Activated CD4-positive, alpha-beta T cell treated with anti-CD3 and anti-CD28 coated beads, Interleukin-2, amount 10 ng/mL, durations not matched to agents 7 days and 5 days (primary cell): ENCODE data around the gene SH2D5. TPM values are rescaled to one million over a fixed set of nuclear protein-coding genes. Genes with fewer than 3 reads are reported as not detected.

Experiments used
- CTCF ChIA-PET: fragments of 350-600 bp; sonication (Branson Sonifier 250); formaldehyde crosslinking; loops from one replicate; lab custom pipeline; 2021; ENCODE audit warnings: antibody characterized with exemption; lab: Charles Lee
- POLR2A ChIA-PET: fragments of 350-600 bp; sonication (Branson Sonifier 250); formaldehyde crosslinking; loops from one replicate; lab custom pipeline; 2021; ENCODE audit warnings: antibody characterized with exemption; lab: Charles Lee
- DNase-seq: peaks from one replicate; pipeline ENCODE4 v3.0.0-alpha.2; 2020
- H3K27ac Mint-ChIP-seq: one replicate; pipeline ENCODE4 v1.8.0; 2021; ENCODE audit warnings: mild to moderate bottlenecking, moderate library complexity, mixed read lengths
- H3K27me3 Mint-ChIP-seq: one replicate; pipeline ENCODE4 v1.8.0; 2021; ENCODE audit warnings: mixed read lengths
- H3K36me3 Mint-ChIP-seq: one replicate; pipeline ENCODE4 v1.8.0; 2021; ENCODE audit warnings: low read depth, mixed read lengths
- H3K4me1 Mint-ChIP-seq: one replicate; pipeline ENCODE4 v1.8.0; 2021; ENCODE audit warnings: mixed read lengths
- H3K4me3 Mint-ChIP-seq: one replicate; pipeline ENCODE4 v1.8.0; 2021; ENCODE audit warnings: mild to moderate bottlenecking, moderate library complexity, mixed read lengths
- H3K9me3 Mint-ChIP-seq: one replicate; pipeline ENCODE4 v1.8.0; 2021; ENCODE audit warnings: mixed read lengths
- total RNA-seq, 2 experiments: library from RNA; stranded (reverse); gene quantifications; one replicate each; pipeline ENCODE4 v1.2.3, GENCODE V29; 2021

Gene SH2D5
- total RNA-seq, 2 experiments from 2014 or later, result not detected

DNA sequence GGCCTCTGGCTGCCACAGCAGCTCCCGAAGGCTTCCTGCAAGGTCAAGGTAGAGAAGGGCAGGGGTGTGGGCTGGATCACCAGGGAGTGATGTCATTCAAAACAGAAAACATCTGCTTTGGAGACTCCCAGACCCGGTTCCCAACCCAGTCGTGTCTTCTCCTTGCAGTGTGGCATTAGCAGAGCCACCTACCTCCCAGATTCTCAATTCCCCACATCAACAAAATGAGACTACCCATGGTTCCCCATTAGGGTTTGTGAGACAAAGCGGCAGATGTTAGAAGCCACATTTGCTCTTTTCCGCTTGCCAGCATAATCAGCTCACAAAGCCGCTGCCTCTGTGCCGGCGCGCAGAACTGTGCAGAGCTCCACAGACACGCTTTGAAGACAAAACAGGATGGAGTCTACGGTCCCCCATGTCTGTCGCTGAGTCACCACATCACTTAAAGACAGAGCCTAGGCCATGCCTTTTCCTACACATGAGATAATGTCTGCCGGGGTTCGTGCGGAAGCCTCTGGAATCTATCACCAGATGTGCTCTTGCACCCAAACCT, 27.2 kb downstream of the SH2D5 start:
- no peaks in the 10 kb centered on the region for H3K36me3 Mint-ChIP-seq
- H3K27ac Mint-ChIP-seq, result no peak overlapping the region
- ChIA-PET POLR2A (no interaction called here), CTCF (interaction anchor here (1.0 to 1.3 kb wide), 2 partner anchors 8 to 12 kb away, joined by 3 to 6 read pairs; no protein-coding TSS in a partner anchor)
- no peak for DNase-seq
- no peaks in the 10 kb centered on the region for H3K9me3 Mint-ChIP-seq
- H3K4me1 Mint-ChIP-seq, result no peaks in the 10 kb centered on the region
- H3K27me3 Mint-ChIP-seq, result no peaks in the 10 kb centered on the region
- H3K4me3 Mint-ChIP-seq, result no peak overlapping the region

DNA sequence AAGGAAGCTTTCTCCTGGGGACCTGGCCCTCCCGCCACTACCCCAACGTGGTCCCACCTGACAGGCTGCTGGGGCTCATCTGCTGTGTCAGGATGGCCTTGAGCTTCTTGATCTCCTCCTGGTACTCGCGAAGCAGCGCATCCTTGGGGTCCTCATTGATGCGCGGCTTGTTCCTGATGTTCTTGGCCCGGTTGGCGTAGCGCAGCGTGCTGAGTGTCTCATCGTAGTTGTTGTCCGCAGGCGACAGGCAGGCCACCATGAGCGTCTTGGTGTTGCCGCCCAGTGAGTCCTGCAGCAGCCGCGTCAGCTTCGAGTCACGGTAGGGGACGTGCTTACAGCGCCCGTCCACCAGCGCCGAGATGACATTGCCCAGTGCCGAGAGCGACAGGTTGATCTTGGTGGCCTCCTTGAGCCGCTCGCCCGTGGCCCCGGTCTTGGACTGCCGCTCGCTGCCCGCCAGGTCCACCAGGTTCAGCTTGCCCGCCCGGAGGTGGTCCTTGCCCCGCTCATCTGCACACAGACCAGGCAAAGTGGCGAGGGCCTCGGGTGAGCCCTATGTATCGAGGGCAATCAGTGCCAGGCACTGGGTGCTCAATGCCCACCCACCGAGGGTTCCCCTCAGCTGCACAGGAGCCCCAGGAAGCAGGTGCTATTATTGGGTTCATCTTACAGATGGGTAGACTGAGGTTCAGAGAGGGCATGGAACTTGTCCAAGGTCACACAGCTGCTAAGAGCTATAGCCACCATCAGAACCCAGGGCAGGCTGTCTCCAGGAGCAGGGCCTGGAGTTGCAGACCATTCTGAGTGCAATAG, 27.9 kb downstream of the SH2D5 start:
- no peaks in the 10 kb centered on the region for H3K4me1 Mint-ChIP-seq
- H3K27me3 Mint-ChIP-seq, result peaks cover under 1% of the 10 kb centered on the region
- H3K4me3 Mint-ChIP-seq, result no peak overlapping the region
- H3K27ac Mint-ChIP-seq, result no peak overlapping the region
- ChIA-PET CTCF (interaction anchor here (1.0 to 1.3 kb wide), 2 partner anchors 8 to 11 kb away, joined by 3 to 6 read pairs; no protein-coding TSS in a partner anchor), POLR2A (no interaction called here)
- H3K9me3 Mint-ChIP-seq, result no peaks in the 10 kb centered on the region
- H3K36me3 Mint-ChIP-seq, result no peaks in the 10 kb centered on the region
- DNase-seq, result no peak

DNA sequence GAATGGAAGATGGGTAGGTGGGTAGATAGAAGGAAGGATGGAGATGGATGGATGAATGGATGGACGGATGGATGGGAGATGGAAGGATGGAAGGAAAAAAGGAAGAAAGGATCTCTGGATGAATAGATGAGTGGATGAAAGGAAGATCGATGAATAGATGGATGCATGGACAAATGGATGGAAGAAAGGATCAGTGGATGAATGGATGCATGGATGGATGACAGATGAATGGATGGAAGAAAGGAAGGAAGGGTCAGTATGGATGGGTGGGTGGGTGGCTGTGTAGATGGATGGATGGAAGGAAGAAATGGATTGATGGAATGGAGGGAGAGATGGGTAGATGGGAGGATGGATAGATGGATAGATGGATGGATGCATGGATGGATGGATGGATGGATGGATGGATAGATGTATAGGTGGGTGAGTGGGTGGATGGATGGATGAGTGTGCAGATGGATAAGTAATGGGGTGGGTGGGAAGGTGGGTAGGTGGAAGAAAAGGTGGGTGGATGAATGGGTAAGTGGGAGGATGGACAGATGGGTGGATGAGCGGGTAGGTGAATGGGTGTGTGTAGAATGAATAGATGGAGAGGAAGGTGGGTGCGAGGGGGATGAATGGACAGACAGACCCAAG, 29.3 kb downstream of the SH2D5 start:
- ChIA-PET CTCF (no interaction called here), POLR2A (no interaction called here)
- Mint-ChIP-seq H3K4me1 (no peaks in the 10 kb centered on the region), H3K4me3 (no peak overlapping the region), H3K36me3 (no peaks in the 10 kb centered on the region), H3K9me3 (no peaks in the 10 kb centered on the region), H3K27ac (no peak overlapping the region), H3K27me3 (peaks cover 1% of the 10 kb centered on the region)
- no peak for DNase-seq

DNA sequence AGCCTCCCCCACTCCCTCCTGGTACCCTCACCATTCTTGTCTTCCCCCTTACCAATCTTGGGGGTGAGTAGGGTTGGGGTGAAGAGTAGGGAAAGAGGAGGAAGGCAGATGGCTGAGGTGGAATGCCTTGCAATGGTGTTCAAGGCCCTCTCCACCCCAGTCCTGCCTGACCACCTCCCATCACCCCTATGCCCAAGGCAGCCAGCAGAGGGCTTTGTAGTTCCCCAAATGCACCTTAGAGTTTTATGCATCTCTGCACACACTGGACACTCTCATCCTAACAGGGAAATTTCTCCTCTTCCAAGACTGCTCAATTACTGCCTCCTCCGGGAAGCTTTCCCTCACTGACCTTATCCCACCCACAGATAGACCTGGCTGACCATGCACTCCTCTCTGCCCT, 30.1 kb downstream of the SH2D5 start:
- Mint-ChIP-seq H3K27ac (no peak overlapping the region), H3K27me3 (peaks cover 1% of the 10 kb centered on the region), H3K4me3 (no peak overlapping the region), H3K9me3 (no peaks in the 10 kb centered on the region), H3K36me3 (no peaks in the 10 kb centered on the region), H3K4me1 (no peaks in the 10 kb centered on the region)
- ChIA-PET CTCF (no interaction called here), POLR2A (no interaction called here)
- no peak for DNase-seq

DNA sequence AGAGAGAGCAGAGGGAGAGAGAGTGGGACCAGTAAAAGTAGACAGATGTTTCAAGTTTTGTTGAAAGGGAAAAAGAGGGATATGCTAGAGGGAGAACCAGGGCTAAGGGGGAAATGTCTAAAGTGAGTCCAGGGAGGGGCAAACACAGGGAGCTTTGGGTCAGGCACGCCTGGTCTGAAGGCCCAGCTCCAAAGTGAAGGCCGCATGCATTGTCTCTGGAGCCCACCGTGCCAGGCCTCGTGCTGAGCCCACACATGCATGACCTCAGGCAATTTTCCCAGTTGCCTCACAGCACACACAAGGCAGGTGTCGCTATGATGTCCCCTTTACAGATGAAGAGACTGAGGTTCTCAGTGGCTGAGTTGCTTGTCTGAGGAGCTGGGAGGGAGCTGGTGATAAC, 30.7 kb downstream of the SH2D5 start:
- Mint-ChIP-seq H3K36me3 (no peaks in the 10 kb centered on the region), H3K9me3 (no peaks in the 10 kb centered on the region), H3K4me1 (peaks cover 1% of the 10 kb centered on the region), H3K27ac (no peak overlapping the region), H3K27me3 (peaks cover 1% of the 10 kb centered on the region), H3K4me3 (no peak overlapping the region)
- ChIA-PET CTCF (no interaction called here), POLR2A (no interaction called here)
- no peak for DNase-seq

DNA sequence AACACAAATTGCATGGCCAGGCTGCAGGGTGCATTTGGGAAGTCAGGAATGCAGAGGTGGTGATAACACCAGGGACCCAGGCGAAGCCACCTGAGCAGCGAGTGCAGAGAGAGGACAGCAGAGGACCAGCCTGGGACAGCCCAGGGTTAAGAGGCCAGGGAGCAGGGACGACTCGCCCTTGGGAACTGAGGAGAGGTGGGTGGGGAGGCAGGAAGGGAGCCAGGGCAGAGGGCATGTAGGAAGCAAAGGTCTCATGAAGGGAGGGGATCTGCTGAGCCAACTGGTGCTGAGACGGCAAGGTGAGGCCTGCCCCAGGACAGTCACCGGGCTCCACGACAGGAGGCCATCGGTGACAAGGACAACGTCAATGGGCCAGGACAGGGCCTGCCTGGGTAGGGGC, 31.1 kb downstream of the SH2D5 start:
- Mint-ChIP-seq H3K4me1 (peaks cover 4% of the 10 kb centered on the region), H3K36me3 (no peaks in the 10 kb centered on the region), H3K27ac (no peak overlapping the region), H3K4me3 (no peak overlapping the region), H3K27me3 (peaks cover 1% of the 10 kb centered on the region), H3K9me3 (no peaks in the 10 kb centered on the region)
- no peak for DNase-seq
- POLR2A ChIA-PET, result no interaction called here
- CTCF ChIA-PET, result no interaction called here

DNA sequence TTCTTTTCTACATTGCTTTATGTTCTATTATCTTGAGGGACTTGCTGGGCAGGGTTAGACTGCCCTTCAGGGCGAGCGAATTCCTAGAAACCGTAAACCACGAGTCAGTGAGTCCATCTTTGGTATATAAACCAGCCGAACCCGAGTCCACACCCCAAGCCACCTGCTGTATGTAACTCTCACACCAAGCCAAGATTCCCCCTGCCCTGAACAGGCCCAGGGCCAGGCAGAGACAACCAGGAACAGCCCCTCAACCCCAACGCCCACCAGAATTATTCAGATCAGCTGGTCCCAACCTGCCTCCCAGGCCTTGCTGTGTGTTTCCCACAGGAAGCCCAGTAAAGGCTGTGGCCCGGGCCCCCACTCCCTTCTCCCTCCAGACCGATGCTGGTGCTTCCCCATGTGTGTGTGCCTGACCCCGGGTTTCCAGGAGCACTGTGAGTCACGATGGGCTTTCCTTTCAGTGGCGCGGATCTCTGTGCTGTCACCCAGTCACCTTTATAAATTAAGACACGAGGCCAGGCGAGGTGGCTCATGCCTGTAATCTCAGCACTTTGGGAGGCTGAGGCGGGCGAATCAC, 31.8 kb downstream of the SH2D5 start:
- no peak overlapping the region for H3K4me3 Mint-ChIP-seq
- CTCF ChIA-PET, result no interaction called here
- H3K27me3 Mint-ChIP-seq, result peaks cover 3% of the 10 kb centered on the region
- no peaks in the 10 kb centered on the region for H3K36me3 Mint-ChIP-seq
- POLR2A ChIA-PET, result no interaction called here
- H3K9me3 Mint-ChIP-seq, result no peaks in the 10 kb centered on the region
- H3K27ac Mint-ChIP-seq, result no peak overlapping the region
- no peak for DNase-seq
- H3K4me1 Mint-ChIP-seq, result peaks cover 8% of the 10 kb centered on the region

DNA sequence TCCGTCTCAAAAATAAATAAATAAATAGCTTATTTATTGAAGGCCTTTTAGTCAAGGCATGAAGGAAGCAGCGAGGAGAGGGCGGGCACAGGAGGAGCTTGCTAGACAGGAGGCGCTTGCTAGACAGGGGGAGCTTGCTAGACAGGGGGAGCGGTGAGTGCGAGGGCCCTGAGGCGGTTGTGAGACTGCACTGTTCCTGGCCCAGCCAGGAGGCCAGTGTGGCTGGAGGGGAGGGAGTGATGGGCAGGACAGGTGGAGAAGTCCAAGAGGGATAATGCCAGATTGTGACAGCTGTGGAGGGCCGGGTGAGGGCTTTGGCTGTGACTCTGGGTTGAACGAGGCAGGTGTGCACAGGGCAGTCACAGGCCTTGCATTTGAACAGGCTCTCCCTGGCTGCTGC, 32.9 kb downstream of the SH2D5 start:
- ChIA-PET CTCF (interaction anchor here (0.7 to 1.8 kb wide), 3 partner anchors 18 to 496 kb away, joined by 3 to 6 read pairs (median 3); partner anchors contain the start of gene KIF17), POLR2A (no interaction called here)
- Mint-ChIP-seq H3K27me3 (peaks cover 7% of the 10 kb centered on the region), H3K4me1 (peaks cover 8% of the 10 kb centered on the region), H3K9me3 (no peaks in the 10 kb centered on the region), H3K27ac (no peak overlapping the region), H3K4me3 (no peak overlapping the region), H3K36me3 (no peaks in the 10 kb centered on the region)
- DNase-seq, result no peak

DNA sequence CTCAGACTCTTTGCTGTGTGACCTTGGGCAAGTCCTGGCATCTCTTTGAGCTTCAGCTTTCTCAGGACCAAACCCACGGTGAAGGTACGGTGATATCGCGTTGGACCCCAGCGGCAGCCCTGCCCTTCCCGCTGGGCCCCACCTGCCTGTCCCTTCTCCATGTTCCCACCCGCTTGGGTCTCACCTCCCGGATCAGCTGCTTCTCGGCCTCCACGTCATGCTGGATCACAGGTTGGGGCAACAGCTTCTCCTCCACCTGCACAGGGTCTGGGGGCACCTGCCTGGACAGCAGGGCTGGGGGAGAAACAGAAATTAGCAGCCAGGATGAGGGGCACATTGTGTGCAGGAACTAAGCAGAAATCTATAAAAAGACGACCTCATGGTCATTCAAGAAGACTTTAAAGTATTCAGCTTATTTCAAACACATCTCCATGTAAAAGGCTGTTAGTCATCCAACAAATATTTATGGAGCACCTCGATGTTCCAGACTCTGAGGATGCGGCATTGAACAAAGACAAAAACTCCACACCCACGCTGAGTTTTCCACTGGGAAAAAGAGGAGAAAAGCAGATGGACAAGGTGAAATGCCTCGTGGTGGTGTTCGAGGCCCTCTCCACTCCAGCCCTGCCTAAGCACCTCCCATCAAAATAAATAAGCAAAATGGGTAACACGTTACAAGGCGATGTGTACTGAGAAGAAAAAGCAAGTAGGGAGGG, 34.1 kb downstream of the SH2D5 start:
- POLR2A ChIA-PET, result no interaction called here
- no peaks in the 10 kb centered on the region for H3K36me3 Mint-ChIP-seq
- H3K4me3 Mint-ChIP-seq, result no peak overlapping the region
- DNase-seq, result no peak
- H3K9me3 Mint-ChIP-seq, result no peaks in the 10 kb centered on the region
- H3K27ac Mint-ChIP-seq, result no peak overlapping the region
- CTCF ChIA-PET, result interaction anchor here (0.6 to 2.7 kb wide), 8 partner anchors 9 to 982 kb away, joined by 3 to 19 read pairs (median 4); partner anchors contain the start of gene KIF17
- H3K27me3 Mint-ChIP-seq, result peaks cover 11% of the 10 kb centered on the region
- peaks cover 8% of the 10 kb centered on the region for H3K4me1 Mint-ChIP-seq

DNA sequence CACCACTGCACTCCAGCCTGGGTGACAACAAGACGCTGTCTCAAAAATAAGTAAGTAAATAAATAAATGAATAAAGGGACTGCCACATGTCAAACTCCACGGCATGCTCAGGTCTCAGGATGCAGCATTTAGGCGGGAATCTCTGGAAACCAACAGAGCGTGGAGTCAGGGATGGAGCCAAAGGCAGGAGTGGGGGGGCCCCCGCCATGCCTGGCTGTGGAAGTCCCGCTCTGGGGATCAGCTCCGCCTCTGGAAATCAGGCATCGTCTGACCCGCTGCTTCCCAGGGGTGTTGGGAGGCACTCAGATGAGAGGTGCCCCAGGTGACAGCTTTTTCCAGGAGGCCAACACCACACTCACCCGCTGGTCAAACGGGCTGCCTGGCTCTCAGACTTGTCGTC, 34.9 kb downstream of the SH2D5 start:
- Mint-ChIP-seq H3K4me1 (peaks cover 8% of the 10 kb centered on the region), H3K9me3 (no peaks in the 10 kb centered on the region), H3K27me3 (peaks cover 11% of the 10 kb centered on the region), H3K27ac (no peak overlapping the region), H3K36me3 (no peaks in the 10 kb centered on the region), H3K4me3 (no peak overlapping the region)
- CTCF ChIA-PET, result interaction anchor here (1.0 to 2.7 kb wide), 11 partner anchors 8 to 671 kb away, joined by 3 to 19 read pairs (median 5); partner anchors contain the start of gene DDOST
- DNase-seq, result no peak
- POLR2A ChIA-PET, result no interaction called here

DNA sequence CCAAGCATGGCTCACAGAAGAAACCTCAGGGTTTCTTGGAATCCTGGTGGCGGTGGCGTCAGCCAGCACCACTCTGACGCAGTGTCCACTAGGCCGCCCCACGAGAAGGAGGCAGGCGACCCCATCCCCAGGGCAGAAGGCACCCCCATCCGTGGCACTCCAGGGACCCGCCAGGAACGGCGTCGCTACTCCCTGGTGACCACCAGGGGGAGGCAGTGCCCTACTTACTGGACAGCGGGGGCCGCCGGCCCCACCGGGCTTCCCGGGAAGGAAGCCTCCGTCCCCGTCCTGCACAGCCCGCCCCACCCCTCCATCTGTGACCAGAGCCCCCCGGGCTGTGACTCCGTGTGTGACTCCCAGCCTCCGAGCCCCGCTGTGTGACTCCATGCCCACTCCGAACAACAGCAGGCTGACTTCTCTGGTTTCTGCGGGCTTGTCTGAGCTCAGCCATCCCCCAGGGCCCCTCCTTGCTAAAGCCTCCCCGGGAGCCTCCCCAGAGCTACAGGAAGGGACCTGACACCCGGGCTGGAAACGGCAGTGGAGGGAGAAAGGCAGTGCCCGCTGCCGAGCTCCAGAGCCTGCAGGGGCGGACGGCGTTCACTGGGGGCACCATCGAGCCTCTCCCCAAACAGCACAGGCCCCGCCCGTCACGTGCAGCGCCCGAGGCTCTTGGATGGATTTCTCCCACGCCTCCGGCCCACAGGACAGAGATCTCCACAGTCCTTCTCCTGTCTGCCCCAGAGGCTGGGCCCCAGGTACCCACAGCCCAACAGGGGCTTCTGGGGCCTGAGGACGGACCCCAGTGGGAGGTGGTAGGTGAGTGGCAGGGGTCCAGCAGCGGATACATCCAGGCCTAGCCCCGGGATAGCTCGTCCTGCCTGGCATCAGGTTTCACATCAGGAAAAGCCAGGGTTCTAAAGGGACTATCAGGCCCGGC, 35.8 kb downstream of the SH2D5 start:
- no peaks in the 10 kb centered on the region for H3K9me3 Mint-ChIP-seq
- peak overlapping the region; percentile 80 for H3K27ac Mint-ChIP-seq
- peak overlapping the region; percentile 84 for H3K4me3 Mint-ChIP-seq
- peak; percentile 78 for DNase-seq
- H3K36me3 Mint-ChIP-seq, result no peaks in the 10 kb centered on the region
- H3K27me3 Mint-ChIP-seq, result peaks cover 11% of the 10 kb centered on the region
- H3K4me1 Mint-ChIP-seq, result peaks cover 8% of the 10 kb centered on the region
- ChIA-PET POLR2A (no interaction called here), CTCF (interaction anchor here (0.7 to 2.7 kb wide), 20 partner anchors 9 to 672 kb away, joined by 3 to 19 read pairs (median 4); partner anchors contain the start of gene DDOST)
